Fibroblast of the aortic adventitia (primary cell): ENCODE data around the gene OPCML. TPM values are rescaled to one million over a fixed set of nuclear protein-coding genes. Genes with fewer than 3 reads are reported as not detected.

Source experiments
- DNase-seq: peaks from one replicate; pipeline ENCODE4 v3.0.0-alpha.2; 2010; ENCODE audit warnings: low read depth
- H3K4me3 ChIP-seq: 2 replicates; pipeline ENCODE4 v1.5.1; 2011; ENCODE audit warnings: low read depth, mild to moderate bottlenecking, control low read depth, low read length, moderate library complexity
- total RNA-seq: library from RNA; depleted of rRNA; stranded (reverse); fragments of >200 nt; gene quantifications from 2 replicates; pipeline ENCODE4 v1.2.3, GENCODE V29; 2012; ENCODE audit warnings: low replicate concordance
- TF ChIP-seq, protein P1 (sequence below): IDR thresholded peaks from 2 replicates; pipeline ENCODE4 v1.5.1; 2011; ENCODE audit warnings: mild to moderate bottlenecking, low read length, control low read depth, inconsistent platforms; ENCODE audit not compliant: insufficient read depth

Gene OPCML
- total RNA-seq, 1 donor, result 0.18 TPM

DNA sequence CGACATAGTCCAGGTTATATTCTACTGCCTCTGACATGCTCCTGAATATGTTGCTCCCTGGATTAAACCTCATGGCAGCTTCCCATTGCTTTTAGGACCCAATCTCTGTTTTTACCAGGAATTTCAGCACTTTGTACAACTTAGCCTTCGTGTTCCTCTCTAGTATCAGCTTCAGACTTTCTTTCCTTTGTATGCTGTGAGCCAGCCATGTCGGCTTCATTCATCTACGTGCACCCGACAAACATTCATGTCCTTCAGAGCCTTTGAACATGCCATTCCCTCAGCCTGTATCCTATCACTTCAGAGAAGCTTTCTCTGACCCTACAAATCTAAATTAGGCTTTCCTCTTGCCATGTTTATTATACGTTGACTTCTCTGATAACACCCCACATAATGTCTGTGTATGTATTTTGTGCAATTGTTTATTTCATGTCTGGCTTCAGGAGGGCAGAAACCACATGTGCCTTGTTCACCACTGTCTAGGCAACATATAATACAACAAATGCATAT, 743.4 kb downstream of the OPCML start:
- TF ChIP-seq, protein P1, sequence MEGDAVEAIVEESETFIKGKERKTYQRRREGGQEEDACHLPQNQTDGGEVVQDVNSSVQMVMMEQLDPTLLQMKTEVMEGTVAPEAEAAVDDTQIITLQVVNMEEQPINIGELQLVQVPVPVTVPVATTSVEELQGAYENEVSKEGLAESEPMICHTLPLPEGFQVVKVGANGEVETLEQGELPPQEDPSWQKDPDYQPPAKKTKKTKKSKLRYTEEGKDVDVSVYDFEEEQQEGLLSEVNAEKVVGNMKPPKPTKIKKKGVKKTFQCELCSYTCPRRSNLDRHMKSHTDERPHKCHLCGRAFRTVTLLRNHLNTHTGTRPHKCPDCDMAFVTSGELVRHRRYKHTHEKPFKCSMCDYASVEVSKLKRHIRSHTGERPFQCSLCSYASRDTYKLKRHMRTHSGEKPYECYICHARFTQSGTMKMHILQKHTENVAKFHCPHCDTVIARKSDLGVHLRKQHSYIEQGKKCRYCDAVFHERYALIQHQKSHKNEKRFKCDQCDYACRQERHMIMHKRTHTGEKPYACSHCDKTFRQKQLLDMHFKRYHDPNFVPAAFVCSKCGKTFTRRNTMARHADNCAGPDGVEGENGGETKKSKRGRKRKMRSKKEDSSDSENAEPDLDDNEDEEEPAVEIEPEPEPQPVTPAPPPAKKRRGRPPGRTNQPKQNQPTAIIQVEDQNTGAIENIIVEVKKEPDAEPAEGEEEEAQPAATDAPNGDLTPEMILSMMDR, result no peak
- H3K4me3 ChIP-seq, result no peak overlapping the region
- no peak for DNase-seq

GRCh38 chr11:132785878-132786277, 746.4 kb downstream of the OPCML start:
- no peak overlapping the region for H3K4me3 ChIP-seq
- TF ChIP-seq, protein P1, result no peak
- DNase-seq, result no peak

DNA sequence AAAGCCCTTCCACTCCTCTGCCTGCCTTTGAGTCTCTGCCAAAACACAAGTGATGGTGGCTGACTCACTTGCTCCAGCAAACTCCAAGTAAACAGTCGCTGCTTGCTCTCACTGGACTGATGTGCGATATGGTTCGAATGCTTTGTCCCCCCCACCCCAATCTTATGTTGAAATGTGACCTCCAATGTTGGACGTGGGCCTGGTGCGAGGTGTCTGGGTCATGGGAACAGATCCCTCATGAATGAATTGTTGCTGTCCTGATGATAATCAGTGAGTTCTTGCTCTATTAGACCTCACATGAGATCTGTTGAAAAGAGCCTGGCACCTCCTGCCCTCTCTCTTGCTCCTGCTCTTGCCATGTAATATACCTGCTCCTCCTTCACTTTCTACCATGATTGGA, 747.9 kb downstream of the OPCML start:
- H3K4me3 ChIP-seq, result no peak overlapping the region
- TF ChIP-seq, protein P1, result no peak
- DNase-seq, result no peak

DNA sequence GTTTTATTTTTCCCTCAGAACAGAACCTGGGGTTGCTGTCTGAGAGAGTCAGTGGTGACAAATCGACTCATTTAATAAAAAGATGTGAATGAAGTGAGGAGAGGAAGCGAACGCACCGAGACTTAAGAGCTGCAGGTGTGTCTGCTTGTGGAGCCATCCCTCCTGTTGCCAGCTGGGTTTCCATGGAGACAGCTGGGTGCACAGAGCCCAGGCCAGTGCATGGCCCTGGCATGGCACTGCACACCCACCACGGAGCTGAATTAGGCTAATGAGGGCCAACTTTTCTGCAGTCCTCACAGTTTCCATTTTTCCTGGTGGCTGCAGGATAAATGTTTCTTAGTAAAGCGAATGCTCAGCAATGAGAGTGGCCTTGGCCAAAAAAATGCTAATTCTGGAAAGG, 750.2 kb downstream of the OPCML start:
- DNase-seq, result no peak
- H3K4me3 ChIP-seq, result no peak overlapping the region
- TF ChIP-seq, protein P1, result no peak

DNA sequence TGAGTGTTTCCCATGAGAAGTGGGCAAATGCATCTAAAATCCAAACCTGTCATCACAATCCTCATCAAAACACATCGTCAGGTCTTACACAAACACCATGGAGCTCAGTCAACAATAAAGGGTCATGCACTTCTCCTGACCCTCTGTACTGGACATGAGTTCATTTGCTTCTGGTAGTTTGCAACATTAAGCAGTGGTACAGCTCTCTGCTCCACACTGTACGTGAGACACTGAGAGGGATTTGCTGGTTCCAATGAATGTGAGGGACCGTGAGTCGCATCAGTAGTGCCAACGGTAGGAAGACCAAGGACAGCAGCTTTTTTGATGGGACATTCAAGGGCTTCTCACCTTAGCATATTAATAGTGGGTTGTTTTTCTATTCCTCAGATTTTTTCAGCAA, 752.3 kb downstream of the OPCML start:
- no peak for DNase-seq
- TF ChIP-seq, protein P1, result no peak
- no peak overlapping the region for H3K4me3 ChIP-seq

DNA sequence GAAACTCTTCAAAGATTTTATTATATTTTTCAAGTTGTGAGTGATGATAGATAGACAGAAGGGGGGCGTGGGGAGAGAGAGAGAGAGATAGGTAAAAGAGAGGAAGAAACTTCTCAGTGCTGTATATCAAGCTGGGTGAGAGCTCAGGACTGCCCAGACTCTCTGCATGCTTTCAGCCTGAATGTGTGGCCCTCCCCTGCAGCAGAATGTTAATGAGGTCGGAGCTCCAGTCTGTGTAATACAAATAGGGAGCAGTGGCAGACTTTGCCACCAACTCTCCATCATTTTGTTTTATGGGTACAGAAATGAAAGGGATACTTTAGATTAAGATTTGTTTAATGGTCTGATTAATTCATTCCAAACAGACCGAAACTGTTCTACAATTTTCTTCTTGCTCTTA, 752.8 kb downstream of the OPCML start:
- TF ChIP-seq, protein P1, result no peak
- H3K4me3 ChIP-seq, result no peak overlapping the region
- DNase-seq, result no peak
